Kidney capillary endothelial cell (primary cell): Measurements from ENCODE around the gene MDP1.

Experiments
- DNase-seq: peaks from one replicate; pipeline ENCODE4 v3.0.0-alpha.2; 2018; ENCODE audit warnings: low spot score

The MDP1 gene

DNA sequence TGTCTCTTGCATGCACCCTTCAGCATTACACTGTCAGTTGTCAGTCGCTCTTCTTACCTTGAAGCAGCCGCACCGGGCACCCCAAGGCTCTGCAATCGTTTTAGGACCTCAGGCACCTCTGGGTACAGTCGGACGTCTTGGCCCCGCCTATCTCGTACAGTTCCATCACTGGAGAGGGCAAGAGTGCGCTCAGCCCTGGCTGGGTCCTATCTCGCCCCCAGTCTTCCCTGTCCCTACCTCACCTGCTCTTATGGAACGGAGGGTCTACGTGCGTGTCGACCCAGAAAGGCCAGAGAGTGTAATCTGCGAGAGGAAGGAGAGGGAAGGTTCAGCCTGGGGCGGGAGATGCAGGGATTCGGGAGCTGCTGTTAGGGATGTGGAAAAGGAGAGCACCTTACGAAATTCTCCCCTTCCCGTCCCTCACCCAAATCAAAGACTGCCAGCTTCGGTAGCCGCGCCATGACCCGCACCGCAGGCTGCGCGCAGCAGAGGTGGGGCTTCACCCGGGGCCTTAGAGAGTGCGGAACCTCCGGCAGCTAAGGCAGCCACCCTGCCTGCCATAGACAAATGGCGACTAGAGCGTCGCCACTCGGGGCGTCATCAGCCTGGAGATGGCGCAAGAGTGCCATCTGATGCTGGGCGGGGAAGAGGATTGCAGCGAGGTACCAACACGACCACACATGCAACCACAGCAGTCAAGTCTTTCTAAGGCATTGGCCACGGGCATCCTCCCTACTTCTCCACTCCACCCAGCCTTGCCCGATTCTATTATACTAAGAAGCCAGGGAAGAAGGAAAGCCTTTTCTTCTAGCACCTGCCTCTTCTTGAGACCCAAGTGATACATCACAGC, at the start of gene MDP1:
MDP1 (minus strand) TSS at position 572 of the 850 bp plus-strand sequence; CDS start at position 461, 111 bp downstream.
- peak; percentile 84 for DNase-seq

DNA sequence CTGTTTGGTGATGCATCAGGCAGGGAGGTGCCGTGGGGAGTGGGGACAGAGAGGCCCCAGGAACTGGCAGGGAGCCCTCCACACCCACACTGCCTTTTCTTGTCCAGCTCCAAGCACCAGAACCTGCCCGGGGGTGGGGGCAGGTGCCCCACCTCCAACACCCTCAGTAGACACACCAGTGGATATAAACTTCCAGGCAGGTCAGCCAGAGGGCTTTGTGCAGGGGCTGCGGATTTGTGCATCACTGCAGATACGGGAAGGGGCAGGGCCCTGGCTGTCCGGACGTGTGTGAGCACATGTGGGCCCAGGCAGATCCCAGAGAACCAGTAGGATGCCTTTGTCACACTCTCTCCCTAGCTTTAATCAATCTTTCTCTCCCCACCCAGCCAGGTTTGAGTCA, 48.4 kb upstream of the MDP1 start:
- DNase-seq: no peak

DNA sequence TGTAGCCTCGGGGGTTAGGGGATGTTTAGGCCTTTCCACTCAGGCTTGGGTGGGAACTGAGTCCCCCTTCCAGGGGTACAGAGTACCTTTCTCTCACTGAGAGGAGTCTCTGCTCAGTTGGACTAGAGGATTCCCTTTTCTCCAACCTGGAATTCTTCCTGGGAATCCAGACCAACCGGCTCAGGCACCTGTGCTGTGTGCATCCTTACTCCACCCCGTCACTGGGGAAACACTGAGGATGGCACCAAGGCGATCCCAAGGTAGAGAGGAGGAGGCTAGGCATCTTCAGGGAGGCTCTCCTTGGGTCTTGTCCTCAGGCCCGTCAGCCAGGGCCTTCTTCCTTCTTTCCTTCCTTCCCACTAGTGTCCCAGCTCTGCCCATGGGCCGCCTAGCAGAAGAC, 48.0 kb upstream of the MDP1 start:
- DNase-seq: no peak

DNA sequence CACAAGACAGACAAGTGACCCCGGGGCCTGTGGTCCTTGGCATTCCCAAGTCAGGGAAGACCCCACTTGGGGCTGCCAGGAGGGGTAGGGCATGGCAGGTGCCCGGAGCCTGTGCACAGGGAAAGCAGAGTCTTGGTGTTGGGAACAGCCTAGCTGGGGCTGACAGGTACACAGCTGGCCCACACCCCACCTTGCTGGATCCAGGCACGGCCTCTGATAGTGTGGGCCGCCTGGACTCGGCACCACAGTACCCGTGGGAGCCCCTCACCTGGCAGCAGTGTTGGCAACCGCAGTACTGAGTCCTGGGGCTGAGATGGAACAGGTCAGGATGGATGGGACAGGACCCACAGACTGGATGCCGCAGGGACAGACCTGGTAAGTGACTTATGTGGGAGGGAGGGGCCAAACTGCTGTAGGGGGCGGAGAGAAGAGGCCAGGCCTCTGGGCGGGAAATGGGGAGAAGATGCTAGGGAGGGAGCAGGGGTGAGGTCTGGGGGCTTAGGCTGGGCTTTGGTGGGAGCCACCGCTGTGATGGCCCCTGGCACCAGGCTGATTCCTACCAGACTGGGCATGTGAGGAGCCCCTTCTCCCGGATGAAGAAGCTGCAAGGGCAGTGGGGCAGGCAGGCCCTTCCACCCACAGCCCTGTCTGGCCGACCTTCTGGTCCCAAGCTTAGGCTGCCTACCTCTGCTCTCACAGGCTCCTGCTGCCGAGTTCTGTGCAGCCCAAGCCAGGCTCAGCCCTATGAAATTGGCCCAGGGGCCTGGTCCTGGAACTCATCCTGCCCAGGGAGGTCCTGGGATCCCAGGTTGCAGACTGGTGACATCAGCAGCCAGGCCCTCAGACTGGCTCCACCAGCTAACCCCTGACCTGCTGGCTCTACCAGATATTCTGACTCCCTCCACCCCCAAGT, 47.2 kb upstream of the MDP1 start, which contains the start of gene TGM1:
TGM1 (minus strand) TSS at position 357 of the 913 bp plus-strand sequence. CDS start 825 bp downstream, outside the sequence.
- no peak for DNase-seq

DNA sequence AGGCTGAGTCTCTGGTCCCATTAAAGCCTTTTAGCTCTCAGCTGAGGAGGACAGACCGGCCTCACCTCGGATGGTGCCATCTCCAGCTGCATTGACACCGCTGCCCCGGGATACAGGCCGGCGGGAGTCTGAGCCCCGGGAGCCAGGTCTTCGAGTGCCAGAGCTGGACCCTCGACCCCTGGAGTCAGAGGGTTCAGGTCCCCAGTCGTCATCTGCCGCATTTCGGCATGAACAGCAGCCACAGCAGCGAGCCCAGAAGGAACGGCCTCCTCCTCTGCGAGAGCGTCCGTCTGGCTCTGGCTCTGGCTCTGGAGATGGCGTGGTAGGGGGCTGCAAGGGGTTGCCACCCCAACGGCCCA, 46.1 kb upstream of the MDP1 start:
- DNase-seq: no peak

DNA sequence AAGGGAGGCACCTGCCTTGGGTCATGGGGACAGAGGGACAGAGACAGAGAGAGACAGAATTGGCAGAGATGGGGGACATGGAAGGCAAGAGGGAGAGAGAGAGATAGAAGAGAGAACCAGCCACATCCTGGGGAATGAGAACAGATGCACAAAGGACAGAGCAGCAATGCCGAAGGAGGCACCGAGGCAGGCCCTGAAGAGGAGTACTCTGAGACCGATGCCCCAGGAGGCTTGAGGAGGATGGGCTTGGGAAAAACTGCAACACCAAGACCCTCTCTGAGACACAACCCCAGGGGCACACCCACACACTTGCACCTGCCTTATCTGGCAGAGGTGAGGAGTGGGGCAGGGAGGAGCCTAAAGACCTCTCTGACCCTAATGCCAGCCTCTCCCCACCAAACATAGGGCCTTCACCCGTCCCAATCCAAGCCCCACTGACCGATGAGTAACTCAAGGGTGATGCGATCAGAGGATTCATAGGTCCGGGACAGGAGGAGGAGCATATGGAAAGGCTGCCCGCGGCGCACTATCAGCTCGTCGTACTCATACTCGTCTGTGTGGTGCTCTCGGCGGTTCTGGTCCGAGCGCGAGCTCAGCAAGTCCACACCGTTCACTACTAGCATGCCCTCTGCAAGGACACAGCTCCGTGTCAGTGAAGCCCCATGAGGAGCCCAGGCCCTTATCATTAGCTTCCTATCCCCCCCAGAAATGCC, 45.5 kb upstream of the MDP1 start:
- DNase-seq: no peak

DNA sequence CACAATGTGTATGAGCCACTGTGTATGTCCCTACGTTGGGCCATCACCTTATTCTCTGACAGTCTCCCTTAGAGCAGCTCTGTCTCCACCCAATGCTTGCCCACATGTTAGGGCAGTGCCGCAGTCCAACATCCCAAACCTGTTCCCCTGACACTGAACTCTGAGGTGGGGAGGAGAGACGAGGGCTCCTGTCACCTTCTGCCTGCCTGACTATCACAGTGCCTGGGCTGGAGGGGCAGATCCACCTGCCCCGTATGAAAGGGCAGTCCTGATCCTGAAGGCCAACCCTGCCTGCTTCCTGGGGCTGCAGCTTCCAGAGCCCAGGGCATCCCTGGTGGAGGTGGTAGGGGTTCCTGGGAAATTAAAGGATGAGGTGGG, 44.9 kb upstream of the MDP1 start:
- no peak for DNase-seq

DNA sequence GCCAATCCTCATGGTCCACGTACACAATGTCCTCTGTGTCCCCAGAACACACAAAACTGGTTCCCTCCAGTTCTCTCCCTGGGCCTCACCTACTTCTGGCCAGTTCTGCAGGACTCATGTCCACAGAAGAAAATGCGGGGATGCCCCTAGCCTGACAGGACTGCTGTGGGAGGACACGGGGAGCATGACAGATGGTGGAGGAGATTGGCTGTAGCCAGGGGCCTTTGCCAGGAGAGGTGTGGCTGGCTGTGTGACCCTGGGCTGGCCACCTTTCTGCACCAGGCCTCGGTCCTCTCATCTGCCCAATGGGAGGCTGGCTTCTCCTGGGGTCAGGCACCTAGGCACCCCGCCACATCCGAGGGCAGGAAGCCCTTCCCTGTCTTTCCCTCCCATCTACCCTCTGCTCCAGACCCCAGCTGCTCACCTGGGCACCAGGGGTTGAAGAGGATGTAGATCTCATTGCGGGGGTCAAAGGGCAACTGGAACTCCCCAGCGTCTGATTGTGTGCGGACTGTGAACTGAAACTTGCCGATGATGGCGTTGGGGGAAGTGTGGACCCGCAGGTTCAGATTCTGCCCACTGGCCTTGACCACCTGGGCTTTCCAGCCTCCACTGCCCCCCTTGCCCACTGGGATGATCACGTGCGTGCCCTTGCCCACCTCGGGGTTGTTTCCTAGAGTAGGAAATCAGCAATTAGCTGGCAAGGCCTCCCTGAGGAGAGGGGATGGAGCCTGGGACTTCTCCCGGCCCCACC, 44.3 kb upstream of the MDP1 start:
- no peak for DNase-seq

DNA sequence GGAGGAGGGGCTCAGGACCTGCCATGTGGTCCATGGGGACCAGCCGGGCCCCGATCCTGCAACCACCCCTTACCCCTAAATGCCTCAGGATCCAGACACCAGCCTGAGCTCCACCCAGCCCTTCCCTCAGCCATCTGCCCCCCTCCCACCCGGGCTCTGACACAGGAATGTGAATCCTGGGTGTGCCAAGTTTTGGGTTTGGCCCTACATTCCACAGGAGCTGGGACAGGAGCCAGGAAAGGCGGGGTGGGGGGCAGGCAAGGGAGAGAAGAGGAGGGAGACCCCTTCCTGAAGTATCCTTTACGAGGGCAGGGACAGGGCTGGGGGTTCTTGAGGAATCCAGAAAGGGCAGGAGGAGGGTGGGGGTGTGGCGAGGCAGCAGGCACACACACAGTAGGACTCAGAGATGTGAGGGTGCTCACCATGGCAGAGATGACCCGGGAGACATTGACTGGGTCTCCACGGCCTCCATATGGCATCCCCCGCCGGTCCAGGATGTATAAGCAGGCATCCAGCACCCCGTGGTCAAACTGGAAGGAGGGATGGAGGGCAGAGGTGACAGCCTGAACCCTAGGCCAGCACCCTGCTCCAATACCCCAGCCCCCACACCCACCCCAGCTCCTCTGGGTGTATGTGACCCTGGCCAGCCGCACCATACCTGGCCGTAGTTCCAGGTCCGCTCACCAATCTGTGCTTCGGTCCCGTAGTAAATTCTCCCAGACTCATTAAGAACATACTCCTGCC, 43.6 kb upstream of the MDP1 start:
- DNase-seq: no peak

DNA sequence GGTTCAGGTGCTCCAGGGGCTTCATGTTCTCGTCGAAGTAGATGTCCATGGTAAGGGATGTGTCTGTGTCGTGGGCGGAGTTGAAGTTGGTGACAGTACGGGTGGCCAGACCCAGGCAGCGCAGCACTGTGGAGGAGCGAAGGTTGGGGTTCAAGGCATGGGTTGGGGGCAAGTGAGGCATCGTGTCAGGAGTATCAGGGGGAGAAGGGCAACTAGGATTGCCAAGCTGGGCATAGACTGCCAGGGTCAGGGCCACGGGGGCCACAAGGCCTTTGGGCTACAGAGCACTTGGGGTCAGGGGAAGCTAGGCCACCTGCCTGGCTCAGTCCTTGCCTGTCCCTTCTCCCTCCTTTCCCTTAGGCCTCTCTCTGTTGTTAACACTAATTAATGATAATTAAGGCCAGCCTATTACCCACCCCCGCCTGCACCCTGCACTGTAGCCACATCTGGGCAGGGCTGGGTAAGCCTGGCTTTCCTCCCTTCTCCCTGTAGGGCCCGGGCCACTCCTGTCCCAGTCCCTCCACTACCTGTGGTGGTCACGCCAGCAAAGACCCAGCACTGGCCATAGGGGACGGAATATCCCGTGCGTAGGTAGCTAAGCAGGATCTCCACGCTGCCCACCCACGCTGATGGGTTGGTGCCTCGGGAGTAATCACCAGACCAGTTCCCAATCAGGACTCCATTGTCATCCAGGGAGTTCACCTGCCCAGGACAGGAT, 42.8 kb upstream of the MDP1 start:
- no peak for DNase-seq

DNA sequence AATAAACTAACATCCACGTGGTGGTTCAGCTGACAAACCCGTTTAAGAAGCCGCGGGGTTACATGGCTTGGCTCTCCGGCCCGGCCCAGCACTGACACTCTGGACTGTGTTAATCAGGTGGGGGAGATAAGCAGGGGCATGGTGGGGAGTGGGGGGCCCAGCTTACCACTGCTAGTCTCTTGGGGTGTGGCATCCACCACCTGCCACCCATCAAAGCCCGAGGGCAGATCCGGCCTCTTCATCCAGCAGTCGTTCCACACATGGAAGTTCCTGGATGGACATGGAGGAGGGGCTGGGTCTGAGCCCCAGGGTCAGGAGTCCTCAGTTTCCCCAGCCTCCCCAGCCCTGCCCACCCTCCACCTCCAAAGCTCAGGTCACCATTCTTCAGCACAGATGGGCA, 42.3 kb upstream of the MDP1 start:
- no peak for DNase-seq

DNA sequence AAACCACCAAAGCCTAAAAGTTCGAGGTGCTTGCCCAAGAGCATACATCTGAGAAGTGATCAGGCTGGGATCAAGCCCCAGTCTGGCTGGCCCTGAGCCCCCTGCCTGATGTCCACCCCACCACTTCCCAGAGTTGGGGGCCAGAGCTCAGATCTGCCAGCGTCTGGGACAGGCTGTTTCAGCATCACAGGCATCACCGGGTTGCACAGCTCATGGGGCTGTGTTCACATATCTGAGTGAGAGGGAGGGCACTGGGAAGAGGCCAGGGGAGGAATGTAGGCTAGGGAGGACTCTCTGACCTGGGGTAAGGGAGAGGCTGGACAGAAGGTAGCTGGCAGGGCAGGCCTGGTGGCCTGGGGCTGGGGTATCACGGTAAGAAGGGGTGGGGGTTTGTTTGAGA, 41.1 kb upstream of the MDP1 start:
- DNase-seq: no peak

DNA sequence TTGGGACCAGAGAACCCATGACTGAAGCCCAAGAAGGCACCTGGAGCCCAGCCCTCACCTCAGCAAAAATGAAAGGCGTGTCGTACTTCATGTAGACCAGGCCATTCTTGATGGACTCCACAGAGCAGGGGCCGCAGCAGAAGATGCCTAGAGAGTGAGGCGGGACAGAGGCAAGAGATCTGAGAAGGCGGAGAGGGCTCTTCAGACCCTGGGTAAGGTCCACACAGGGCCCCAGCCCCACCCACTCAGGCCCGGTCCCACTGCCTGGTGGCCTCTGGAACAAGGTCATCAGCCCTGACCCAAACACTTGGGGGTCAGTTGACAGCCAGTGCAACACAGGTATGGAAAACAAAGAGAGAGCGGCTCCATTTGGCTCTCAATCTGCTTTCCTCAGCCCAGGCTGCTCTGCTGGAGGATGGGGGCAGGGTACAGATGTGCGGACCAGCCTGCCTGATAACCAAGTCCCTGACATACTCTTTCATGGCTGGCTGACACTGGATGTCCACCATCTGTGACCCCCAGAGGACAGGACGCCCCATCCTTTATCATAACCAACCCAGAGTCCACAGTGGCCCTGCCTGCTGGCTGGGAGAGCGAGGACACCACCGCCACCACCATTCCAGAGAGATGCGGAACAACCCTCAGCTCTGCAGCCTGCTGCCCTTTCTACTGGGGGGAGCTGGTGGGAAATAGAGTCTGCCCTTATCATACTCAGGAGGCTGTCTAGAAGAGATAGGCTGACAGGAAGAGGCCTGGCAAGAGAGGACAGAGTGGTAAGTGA, 40.3 kb upstream of the MDP1 start:
- DNase-seq: no peak

DNA sequence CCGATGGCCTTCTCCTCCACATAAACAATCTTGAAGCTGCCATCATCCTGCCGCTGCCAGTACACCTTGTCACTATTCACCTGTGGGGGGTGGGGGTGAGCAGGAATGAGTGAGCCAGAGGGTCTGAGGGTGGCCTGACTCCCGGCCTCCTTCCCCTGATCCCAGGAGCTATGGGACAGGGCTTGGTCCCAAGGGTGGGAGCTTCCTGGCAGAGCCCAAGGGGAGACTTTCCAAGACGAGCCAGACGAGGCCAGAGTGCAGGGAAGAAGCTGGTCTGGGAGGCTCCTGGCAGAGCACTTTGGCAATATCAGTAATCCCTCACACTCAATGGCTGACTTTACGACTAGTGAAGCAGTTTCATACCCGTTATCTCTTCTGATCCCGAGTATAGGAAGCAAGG, 39.6 kb upstream of the MDP1 start:
- no peak for DNase-seq

DNA sequence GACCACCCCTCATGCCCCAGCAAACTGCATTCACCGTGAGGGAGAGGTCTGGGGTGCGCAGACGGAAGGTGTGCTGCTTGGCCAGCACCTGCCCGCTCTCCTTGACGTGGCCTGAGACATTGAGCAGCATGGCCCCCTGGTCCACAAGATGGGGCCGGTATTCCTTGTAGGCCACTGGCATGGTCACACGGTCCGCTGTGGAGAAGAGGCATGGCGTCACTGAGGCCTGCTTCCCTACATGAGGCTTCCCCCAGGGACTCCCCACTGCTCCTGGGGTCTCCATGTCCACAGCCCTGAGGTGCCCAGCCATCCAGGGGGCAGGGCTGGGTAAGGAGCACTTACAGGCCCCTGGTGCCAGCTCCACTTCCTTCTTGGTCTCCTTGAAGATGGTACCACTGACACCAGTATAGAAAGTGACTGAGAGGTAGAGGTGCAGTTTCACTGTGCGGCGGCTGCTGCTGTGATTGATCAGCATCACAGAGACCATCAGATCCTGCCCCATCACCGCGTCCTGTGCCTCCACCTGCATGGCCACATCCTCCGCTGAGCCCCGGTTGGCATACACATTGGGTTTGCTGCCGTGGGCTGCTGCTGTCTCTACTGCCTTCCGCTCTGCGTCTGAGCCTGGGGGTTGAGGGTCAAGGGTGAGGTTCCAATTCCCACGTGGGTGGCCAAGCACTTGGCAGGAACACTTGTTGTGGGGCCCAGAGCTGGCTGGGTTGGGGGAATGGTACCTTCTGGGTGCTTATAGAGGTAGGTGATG, 38.9 kb upstream of the MDP1 start:
- DNase-seq: no peak

DNA sequence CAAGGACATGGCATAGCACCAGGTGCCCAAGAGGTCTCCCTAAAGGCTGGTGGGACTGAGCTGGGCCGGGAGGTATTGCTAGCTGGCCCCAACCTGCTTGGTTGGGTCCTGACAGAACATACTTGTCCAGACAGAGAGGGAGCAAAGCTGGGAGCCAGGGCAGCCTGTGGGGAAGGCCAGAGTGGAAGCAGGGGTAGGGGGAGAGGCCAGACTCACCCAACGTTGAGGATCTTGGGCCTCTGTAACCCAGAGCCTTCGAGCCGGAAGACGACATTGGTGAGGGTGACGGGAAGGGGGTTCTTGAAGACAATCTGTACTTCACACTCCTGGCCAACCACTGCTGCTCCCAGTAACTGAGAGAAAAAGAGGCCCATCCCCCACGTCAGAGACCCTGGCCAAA, 38.1 kb upstream of the MDP1 start:
- no peak for DNase-seq

DNA sequence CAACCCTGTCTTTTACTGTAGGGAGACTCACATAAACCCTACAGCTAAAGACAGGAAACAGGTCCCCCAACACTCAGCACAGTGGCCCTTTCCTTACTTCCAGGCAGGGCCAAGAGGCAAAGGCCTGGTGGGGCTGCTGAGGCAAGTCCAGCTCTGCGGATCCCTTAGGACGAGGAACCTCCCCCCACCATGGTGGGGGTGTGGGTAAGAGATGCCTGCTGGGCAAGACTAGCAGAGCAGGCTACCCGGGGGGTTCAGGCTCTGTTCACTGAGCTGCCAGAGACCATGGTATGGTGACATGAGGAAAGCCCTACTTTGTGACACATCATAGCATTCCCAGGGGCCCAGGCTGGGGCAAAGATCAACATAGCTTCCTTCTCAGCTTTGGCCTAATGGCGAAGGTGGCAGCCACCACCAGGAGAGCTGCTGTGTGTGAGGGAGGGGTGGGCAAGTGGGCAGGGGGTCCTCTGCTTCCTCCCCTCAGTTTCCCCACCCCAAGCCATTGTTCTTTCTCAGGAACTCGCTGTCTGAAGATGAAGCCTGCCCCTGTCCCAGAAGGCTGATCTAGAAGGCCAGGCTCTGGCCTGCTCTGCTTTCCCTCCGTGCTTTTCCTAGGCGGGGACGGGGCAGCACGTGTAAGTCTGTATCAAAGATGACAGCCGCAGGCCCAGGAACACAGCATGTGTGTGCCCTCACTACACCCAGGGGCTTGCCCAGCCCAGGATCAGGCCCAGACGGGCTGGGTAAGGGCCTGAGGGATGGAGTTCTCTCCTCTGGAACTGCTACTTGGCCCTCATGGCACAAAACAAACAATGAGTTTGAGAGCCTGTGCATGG, 36.6 kb upstream of the MDP1 start:
- DNase-seq: no peak

DNA sequence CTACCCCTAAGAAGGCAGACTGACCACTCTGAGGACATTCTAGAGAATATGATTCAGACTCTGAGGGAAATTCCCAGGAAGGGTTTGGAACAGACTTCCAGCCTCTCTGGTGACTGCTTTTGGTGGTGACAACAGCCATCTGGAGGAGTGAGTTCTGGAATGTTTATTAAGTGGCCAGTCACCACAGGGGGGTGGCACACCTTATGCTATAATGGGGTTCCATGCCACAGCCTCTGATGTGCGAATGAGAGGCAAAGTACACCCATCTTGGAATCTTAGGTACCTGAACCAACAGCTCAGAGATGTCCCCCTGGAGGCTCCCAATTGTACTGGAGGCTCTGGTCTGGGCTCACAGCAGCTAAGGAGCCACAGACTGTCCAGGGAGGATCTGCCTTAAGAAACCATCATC, 36.0 kb upstream of the MDP1 start:
- DNase-seq: no peak
